Mononuclear cell (primary cell): Measurements from ENCODE around the gene CTNNBL1. TPM values are rescaled to one million over a fixed set of nuclear protein-coding genes. Genes with fewer than 3 reads are reported as not detected.
"Not testable (repeated sequence)": the region's sequence is repeated elsewhere in the genome, so short reads cannot be mapped to it uniquely, and the experiment has no call there.

ENCODE experiments used
- H3K27me3 ChIP-seq: 2 replicates; pipeline ENCODE4 v1.6.0; 2011; ENCODE audit warnings: low read length, control low read depth; ENCODE audit not compliant: insufficient read depth
- H3K4me1 ChIP-seq: 2 replicates; pipeline ENCODE4 v1.5.1; 2011; ENCODE audit warnings: mild to moderate bottlenecking, low read length, control low read depth; ENCODE audit not compliant: insufficient read depth
- H3K4me3 ChIP-seq: 2 replicates; pipeline ENCODE4 v1.5.1; 2011; ENCODE audit warnings: mild to moderate bottlenecking, low read length, moderate library complexity
- H3K9me3 ChIP-seq: 2 replicates; pipeline ENCODE4 v1.5.1; 2011; ENCODE audit warnings: low read depth, mild to moderate bottlenecking, control low read depth, low read length
- total RNA-seq: library from RNA; depleted of rRNA; stranded (reverse); fragments of >200 nt; gene quantifications from one replicate; pipeline ENCODE4 v1.2.3, GENCODE V29; 2012

Gene CTNNBL1
- total RNA-seq, 1 donor = 19.4 TPM

- H3K4me3 ChIP-seq = no peak overlapping the region
- H3K9me3 ChIP-seq = no peaks in the 10 kb centered on the region
- H3K27me3 ChIP-seq = no peaks in the 10 kb centered on the region
- no peaks in the 10 kb centered on the region for H3K4me1 ChIP-seq
Observed at GRCh38 chr20:37669773-37670236, 24.0 kb upstream of the CTNNBL1 start.

- Histone ChIP-seq H3K4me3 (no peak overlapping the region), H3K9me3 (no peaks in the 10 kb centered on the region), H3K4me1 (no peaks in the 10 kb centered on the region), H3K27me3 (no peaks in the 10 kb centered on the region)
Observed at GRCh38 chr20:37670351-37670791, 23.5 kb upstream of the CTNNBL1 start.

DNA sequence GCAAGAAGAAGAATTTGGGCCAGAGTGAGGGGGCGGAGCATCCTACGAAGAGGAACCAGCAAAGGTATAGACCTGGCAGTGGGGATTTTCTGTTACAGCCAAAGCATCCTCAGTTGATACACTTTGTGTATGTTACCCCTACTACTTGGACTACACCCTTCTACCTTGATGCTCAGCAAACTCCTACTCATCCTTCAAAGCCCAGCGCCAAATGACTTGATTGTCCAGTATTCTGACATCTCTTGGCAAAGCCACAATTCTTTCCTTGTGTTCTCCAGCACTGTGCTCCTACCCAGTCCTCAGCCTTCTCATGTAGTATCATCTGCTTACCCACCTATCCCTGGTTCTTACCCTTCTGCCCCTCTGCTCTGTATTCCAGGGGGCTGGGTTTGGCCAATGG, 21.7 kb upstream of the CTNNBL1 start:
- no peaks in the 10 kb centered on the region for H3K27me3 ChIP-seq
- no peak overlapping the region for H3K4me3 ChIP-seq
- no peaks in the 10 kb centered on the region for H3K4me1 ChIP-seq
- H3K9me3 ChIP-seq = no peaks in the 10 kb centered on the region

DNA sequence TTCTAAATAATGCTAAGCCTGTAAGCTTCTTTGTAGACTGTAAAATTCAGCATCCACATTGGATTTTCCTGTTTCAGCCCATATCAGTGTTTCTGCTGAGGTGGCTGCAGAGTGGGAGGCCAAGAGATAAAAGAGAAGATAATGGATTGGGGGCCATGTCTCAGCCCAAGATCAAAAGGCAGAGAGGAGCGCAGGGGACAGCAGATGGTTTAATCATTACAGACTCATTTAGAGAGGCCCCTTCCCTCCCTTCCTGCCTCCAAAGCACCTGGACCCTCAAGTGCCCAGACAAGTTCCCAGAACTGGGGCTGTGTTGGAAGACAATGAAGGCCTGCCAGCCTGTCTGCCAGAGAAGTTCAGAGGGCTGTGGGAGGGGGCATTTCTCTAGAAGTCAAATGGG, 20.4 kb upstream of the CTNNBL1 start:
- Histone ChIP-seq H3K27me3 (peaks cover 7% of the 10 kb centered on the region), H3K9me3 (no peaks in the 10 kb centered on the region), H3K4me3 (no peak overlapping the region), H3K4me1 (no peaks in the 10 kb centered on the region)

- Histone ChIP-seq H3K4me1 (no peaks in the 10 kb centered on the region), H3K9me3 (no peaks in the 10 kb centered on the region), H3K4me3 (no peak overlapping the region), H3K27me3 (peaks cover 7% of the 10 kb centered on the region)
Observed at GRCh38 chr20:37676440-37676839, 17.4 kb upstream of the CTNNBL1 start.

DNA sequence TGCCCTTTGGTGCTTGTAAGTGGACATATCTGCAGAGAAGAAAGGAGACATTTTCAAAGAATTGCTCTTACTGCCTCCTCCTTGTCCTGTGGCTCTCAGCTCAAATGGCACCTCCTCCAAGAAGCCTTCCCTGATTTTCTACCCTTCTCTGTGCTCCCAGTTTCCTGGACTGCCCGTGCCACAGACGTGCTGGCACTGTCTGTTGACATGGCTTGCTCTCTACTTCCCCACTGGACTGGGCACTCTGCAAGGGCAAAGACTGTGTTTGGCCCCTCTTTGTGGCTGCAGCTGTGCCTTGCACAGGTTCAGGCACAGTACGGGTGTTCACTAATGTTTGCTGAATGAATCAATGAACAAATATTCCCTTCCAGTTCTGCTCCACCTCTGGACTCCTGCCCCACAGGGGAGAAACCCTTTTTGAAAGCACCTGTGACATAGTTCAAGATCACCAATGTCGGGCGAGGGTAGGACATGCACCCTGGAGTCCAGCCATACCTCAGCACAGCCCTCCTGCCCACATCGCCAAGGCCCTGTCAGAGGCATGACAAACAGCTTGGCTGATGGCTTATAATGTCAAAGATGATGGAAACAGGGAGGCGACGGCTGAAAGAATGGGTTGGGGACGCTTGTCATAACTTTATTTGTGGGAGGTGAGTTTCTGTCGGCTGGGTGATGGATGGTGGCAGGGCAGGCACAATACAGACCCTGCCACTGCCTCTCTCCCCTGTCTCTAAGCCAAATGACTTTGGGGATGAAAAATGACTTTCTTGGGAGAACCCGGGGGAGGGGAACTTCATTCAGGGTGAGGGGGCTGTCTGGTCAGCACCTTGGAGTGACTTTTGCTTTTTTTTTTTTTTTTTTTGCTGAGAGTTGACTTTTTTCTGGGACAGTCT, 15.6 kb upstream of the CTNNBL1 start:
- no peaks in the 10 kb centered on the region for H3K9me3 ChIP-seq
- peaks cover 7% of the 10 kb centered on the region for H3K27me3 ChIP-seq
- no peak overlapping the region for H3K4me3 ChIP-seq
- no peaks in the 10 kb centered on the region for H3K4me1 ChIP-seq

- not testable (repeated sequence) for H3K27me3 ChIP-seq, H3K4me1 ChIP-seq, H3K9me3 ChIP-seq, H3K4me3 ChIP-seq
Observed at GRCh38 chr20:37679751-37680150, 14.1 kb upstream of the CTNNBL1 start.

- H3K9me3 ChIP-seq = no peaks in the 10 kb centered on the region
- no peaks in the 10 kb centered on the region for H3K4me1 ChIP-seq
- no peak overlapping the region for H3K4me3 ChIP-seq
- H3K27me3 ChIP-seq = peaks cover 7% of the 10 kb centered on the region
Observed at GRCh38 chr20:37680420-37680819, 13.4 kb upstream of the CTNNBL1 start.

- Histone ChIP-seq H3K27me3 (peaks cover 7% of the 10 kb centered on the region), H3K4me1 (no peaks in the 10 kb centered on the region), H3K4me3 (no peak overlapping the region), H3K9me3 (no peaks in the 10 kb centered on the region)
Observed at GRCh38 chr20:37681384-37682112, 12.3 kb upstream of the CTNNBL1 start.

DNA sequence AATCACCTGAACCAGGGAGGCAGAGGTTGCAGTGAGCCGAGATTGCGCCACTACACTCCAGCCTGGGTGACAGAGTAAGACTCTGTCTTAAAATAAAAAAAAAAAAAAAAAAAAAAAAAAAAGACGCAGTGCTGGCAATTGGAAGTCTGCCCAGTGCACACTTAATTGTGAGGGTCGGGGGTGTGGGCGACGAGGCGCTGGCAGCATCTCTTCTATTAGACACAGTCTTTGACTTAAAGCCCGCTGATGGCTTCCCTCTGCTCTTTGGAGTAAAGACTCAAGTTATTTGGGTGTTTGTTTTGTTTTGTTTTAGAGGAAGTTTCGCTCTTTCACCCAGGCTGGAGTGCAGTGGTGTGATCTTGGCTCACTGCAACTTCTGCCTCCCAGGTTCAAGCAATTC, 10.7 kb upstream of the CTNNBL1 start:
- not testable (repeated sequence) for H3K27me3 ChIP-seq, H3K4me1 ChIP-seq, H3K4me3 ChIP-seq, H3K9me3 ChIP-seq

DNA sequence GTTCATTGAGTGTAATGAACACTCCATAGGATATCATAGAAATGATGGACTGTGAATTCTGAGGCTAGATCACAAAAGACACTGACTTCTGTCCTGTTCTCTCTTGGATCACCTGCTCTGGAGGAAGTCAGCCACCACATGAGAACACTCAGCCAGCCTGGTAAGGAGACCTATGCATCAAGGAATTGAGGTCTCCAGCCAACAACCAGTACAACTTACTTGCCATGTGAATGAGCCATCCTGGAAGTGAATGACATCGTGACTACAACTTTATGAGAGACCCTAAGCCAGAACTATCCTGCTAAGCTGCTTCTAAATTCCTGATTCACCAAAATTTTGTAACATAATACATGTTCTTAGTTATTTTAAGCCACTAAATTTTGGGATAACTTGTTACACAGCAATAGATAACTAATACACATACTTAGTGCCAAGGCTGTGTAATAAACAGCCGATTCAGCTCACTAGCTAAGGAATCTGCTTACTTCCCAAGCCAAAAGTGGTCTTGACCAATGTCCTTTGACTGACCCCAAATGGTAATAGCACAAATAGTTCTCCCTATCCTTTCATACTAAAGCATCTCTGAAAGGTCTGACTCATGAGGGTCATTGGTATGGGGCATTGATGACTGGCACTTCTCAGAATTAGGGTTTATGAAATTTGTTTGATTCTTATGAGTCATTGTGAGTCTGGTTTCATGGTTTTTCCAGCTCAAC, 6.9 kb upstream of the CTNNBL1 start:
- H3K9me3 ChIP-seq = no peaks in the 10 kb centered on the region

GRCh38 chr20:37687478-37687805, 6.4 kb upstream of the CTNNBL1 start:
- H3K4me1 ChIP-seq = no peaks in the 10 kb centered on the region
- no peaks in the 10 kb centered on the region for H3K9me3 ChIP-seq

More for the DNA sequence above, 6.9 kb upstream of the CTNNBL1 start:
- Histone ChIP-seq H3K27me3 (peaks cover 34% of the 10 kb centered on the region), H3K4me1 (no peaks in the 10 kb centered on the region), H3K4me3 (no peak overlapping the region)

GRCh38 chr20:37688093-37688492, 5.7 kb upstream of the CTNNBL1 start:
- no peaks in the 10 kb centered on the region for H3K4me1 ChIP-seq

More at GRCh38 chr20:37687478-37687805, 6.4 kb upstream of the CTNNBL1 start:
- peaks cover 34% of the 10 kb centered on the region for H3K27me3 ChIP-seq
- no peak overlapping the region for H3K4me3 ChIP-seq

GRCh38 chr20:37690626-37691369, 3.0 kb upstream of the CTNNBL1 start:
- Histone ChIP-seq H3K4me3 (no peak overlapping the region), H3K27me3 (peaks cover 34% of the 10 kb centered on the region), H3K9me3 (no peaks in the 10 kb centered on the region), H3K4me1 (peaks cover 14% of the 10 kb centered on the region)

More at GRCh38 chr20:37688093-37688492, 5.7 kb upstream of the CTNNBL1 start:
- Histone ChIP-seq H3K27me3 (peaks cover 34% of the 10 kb centered on the region), H3K9me3 (no peaks in the 10 kb centered on the region), H3K4me3 (no peak overlapping the region)
